Measurements from ENCODE around the gene GPR137B. TPM values are rescaled to one million over a fixed set of nuclear protein-coding genes. Genes with fewer than 3 reads are reported as not detected.

Gene GPR137B
- total and polyA plus RNA-seq, 2 of the 13 experiments (the other 11 are each of a cell fraction or from before 2014, with no cell fraction given) = 0.31 to 0.41 TPM

DNA sequence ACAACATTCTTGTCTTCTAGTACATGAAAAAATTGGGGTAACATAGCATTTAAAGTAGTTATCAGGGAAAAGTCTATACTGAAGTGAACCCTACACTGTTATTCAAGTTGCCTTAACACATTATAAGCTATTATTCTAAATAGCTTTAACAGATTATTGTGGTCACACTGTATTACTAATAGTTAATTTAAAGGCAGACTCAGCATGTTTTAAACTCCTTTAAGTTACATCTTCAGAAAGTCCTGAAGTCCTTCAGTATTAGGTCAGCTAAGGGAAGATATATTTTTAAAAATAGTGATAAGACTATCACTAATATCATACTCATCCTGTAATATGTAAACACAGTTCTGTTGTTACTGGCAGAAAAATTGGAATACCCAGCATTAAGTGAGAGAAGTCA, 67.4 kb downstream of the GPR137B start:
- Histone ChIP-seq H3K36me3 (replicated peaks in 1 of 2; ENCODE audit: control insufficient read depth in 1 of 2, insufficient read depth in 2 of 2, low read length in 2 of 2) (no peaks in the 10 kb centered on the region), H2AFZ (ENCODE audit: low read length) (no peak overlapping the region), H3K4me1 (ENCODE audit: insufficient read depth, low read length) (0 out of 2 replicates have a peak, but pooled peaks cover 5% of the 10 kb centered on the region), H3K4me3 (replicated peaks in 1 of 3; ENCODE audit: insufficient read depth in 1 of 3, low read depth in 2 of 3, low read length in 3 of 3) (no peak overlapping the region), H3K9ac (ENCODE audit: insufficient read depth, low read depth, low read length) (no peak overlapping the region), H3K27ac (ENCODE audit: extremely low read length, insufficient read depth, low read length) (no peak overlapping the region), H3K27me3 (ENCODE audit: control insufficient read depth in 1 of 2, insufficient read depth in 2 of 2, low read length in 2 of 2) (no peaks in the 10 kb centered on the region), H3K79me2 (ENCODE audit: insufficient read depth, low read length) (no peaks in the 10 kb centered on the region), H3K9me3 (ENCODE audit: low read length) (no peaks in the 10 kb centered on the region), H4K20me1 (ENCODE audit: insufficient read depth, low read length) (no peaks in the 10 kb centered on the region), H3K4me2 (ENCODE audit: low read depth, low read length) (no peak overlapping the region)
- POLR2A ChIA-PET = no interaction called here
- FAIRE-seq = no peak
- ATAC-seq = no peak
- intact Hi-C loops (cut with micrococcal nuclease; ENCODE audit: unreplicated experiment) = no loop called here
- CTCF ChIA-PET (ENCODE audit: low intra/inter-chr PET ratio, low total read pairs) = no interaction called here
- no peak for DNase-seq (ENCODE audit: low spot score)
- BruUV-seq (replicated peaks) = no TSS peak
- in situ Hi-C loops (cut with HindIII; ENCODE audit: extremely low pct_ligation_motif_present, low pct_unique_long_range_greater_than_20kb) = no loop called here
- TF ChIP-seq ZNF350 (CRISPR knock-in tag; IDR thresholded peaks at IDR 0.05; ENCODE audit: borderline replicate concordance, low read depth) (no peak), KLF15 (CRISPR knock-in tag; IDR thresholded peaks at IDR 0.05; ENCODE audit: borderline replicate concordance) (no peak), ZNF101 (CRISPR knock-in tag; IDR thresholded peaks at IDR 0.05; ENCODE audit: borderline replicate concordance, low read depth) (no peak), NONO (IDR thresholded peaks at IDR 0.05) (no peak), NONO (CRISPR knock-in tag; conservative IDR thresholded peaks at IDR 0.05) (no peak), ZNF839 (CRISPR knock-in tag; IDR thresholded peaks at IDR 0.05; ENCODE audit: borderline replicate concordance) (no peak), ISL2 (CRISPR knock-in tag; IDR thresholded peaks at IDR 0.05) (no peak), ZNF713 (CRISPR knock-in tag; IDR thresholded peaks at IDR 0.05) (no peak), GABPA (IDR thresholded peaks at IDR 0.05; ENCODE audit: low read depth, low read length) (no peak), GABPA (CRISPR knock-in tag; IDR thresholded peaks at IDR 0.05; ENCODE audit: low read depth) (no peak), MED1 (CRISPR knock-in tag; IDR thresholded peaks at IDR 0.05) (no peak), MAFK (conservative IDR thresholded peaks at IDR 0.05 in 1 of 2, IDR thresholded peaks at IDR 0.05 in 1 of 2; ENCODE audit: low read length in 2 of 2) (peak in 1 of 2 experiments; percentile 34; a peak in 1 of 4 replicates), MAFF (IDR thresholded peaks at IDR 0.05; ENCODE audit: low read depth, low read length) (0 out of 2 replicates have a peak, but pooled peaks have one; percentile 2)
- TF ChIP-seq, protein P1, sequence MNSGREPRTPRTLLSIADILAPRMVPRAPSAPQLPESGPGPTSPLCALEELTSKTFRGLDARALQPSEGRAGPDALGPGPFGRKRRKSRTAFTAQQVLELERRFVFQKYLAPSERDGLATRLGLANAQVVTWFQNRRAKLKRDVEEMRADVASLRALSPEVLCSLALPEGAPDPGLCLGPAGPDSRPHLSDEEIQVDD (CRISPR knock-in tag; IDR thresholded peaks at IDR 0.05; ENCODE audit: borderline replicate concordance) = no peak
- TF ChIP-seq, protein P2, sequence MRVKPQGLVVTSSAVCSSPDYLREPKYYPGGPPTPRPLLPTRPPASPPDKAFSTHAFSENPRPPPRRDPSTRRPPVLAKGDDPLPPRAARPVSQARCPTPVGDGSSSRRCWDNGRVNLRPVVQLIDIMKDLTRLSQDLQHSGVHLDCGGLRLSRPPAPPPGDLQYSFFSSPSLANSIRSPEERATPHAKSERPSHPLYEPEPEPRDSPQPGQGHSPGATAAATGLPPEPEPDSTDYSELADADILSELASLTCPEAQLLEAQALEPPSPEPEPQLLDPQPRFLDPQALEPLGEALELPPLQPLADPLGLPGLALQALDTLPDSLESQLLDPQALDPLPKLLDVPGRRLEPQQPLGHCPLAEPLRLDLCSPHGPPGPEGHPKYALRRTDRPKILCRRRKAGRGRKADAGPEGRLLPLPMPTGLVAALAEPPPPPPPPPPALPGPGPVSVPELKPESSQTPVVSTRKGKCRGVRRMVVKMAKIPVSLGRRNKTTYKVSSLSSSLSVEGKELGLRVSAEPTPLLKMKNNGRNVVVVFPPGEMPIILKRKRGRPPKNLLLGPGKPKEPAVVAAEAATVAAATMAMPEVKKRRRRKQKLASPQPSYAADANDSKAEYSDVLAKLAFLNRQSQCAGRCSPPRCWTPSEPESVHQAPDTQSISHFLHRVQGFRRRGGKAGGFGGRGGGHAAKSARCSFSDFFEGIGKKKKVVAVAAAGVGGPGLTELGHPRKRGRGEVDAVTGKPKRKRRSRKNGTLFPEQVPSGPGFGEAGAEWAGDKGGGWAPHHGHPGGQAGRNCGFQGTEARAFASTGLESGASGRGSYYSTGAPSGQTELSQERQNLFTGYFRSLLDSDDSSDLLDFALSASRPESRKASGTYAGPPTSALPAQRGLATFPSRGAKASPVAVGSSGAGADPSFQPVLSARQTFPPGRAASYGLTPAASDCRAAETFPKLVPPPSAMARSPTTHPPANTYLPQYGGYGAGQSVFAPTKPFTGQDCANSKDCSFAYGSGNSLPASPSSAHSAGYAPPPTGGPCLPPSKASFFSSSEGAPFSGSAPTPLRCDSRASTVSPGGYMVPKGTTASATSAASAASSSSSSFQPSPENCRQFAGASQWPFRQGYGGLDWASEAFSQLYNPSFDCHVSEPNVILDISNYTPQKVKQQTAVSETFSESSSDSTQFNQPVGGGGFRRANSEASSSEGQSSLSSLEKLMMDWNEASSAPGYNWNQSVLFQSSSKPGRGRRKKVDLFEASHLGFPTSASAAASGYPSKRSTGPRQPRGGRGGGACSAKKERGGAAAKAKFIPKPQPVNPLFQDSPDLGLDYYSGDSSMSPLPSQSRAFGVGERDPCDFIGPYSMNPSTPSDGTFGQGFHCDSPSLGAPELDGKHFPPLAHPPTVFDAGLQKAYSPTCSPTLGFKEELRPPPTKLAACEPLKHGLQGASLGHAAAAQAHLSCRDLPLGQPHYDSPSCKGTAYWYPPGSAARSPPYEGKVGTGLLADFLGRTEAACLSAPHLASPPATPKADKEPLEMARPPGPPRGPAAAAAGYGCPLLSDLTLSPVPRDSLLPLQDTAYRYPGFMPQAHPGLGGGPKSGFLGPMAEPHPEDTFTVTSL (CRISPR knock-in tag; IDR thresholded peaks at IDR 0.05; ENCODE audit: borderline replicate concordance) = no peak
- TF ChIP-seq, protein P3, sequence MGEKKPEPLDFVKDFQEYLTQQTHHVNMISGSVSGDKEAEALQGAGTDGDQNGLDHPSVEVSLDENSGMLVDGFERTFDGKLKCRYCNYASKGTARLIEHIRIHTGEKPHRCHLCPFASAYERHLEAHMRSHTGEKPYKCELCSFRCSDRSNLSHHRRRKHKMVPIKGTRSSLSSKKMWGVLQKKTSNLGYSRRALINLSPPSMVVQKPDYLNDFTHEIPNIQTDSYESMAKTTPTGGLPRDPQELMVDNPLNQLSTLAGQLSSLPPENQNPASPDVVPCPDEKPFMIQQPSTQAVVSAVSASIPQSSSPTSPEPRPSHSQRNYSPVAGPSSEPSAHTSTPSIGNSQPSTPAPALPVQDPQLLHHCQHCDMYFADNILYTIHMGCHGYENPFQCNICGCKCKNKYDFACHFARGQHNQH (CRISPR knock-in tag; IDR thresholded peaks at IDR 0.05) = no peak
- TF ChIP-seq, protein P4, sequence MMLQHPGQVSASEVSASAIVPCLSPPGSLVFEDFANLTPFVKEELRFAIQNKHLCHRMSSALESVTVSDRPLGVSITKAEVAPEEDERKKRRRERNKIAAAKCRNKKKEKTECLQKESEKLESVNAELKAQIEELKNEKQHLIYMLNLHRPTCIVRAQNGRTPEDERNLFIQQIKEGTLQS (CRISPR knock-in tag; IDR thresholded peaks at IDR 0.05) = no peak
- TF ChIP-seq, protein P5, sequence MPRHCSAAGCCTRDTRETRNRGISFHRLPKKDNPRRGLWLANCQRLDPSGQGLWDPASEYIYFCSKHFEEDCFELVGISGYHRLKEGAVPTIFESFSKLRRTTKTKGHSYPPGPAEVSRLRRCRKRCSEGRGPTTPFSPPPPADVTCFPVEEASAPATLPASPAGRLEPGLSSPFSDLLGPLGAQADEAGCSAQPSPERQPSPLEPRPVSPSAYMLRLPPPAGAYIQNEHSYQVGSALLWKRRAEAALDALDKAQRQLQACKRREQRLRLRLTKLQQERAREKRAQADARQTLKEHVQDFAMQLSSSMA (CRISPR knock-in tag; IDR thresholded peaks at IDR 0.05) = no peak

Data from HepG2 (cell line).